GM12891 (cell line): Measurements from ENCODE around the gene TMEM190.

ENCODE experiments used
- DNase-seq: peaks from one replicate; pipeline ENCODE4 v3.0.0; 2011; ENCODE audit warnings: low spot score; ENCODE audit not compliant: insufficient read length
- FAIRE-seq: peaks from 2 replicates; lab custom pipeline; 2011; peaks lifted over from hg19 to GRCh38; lab: Jason Lieb, UNC
- PAX5 ChIP-seq: IDR thresholded peaks from 2 replicates; pipeline ENCODE4 v1.6.1; 2011; ENCODE audit warnings: low read length, moderate library complexity, mild to moderate bottlenecking; ENCODE audit not compliant: insufficient read depth, severe bottlenecking
- POLR2A ChIP-seq: IDR thresholded peaks from 2 replicates; pipeline ENCODE4 v1.6.1; 2011; ENCODE audit warnings: low read depth, low read length, control low read depth
- POLR2AphosphoS5 ChIP-seq: IDR thresholded peaks from 2 replicates; pipeline ENCODE4 v1.6.1; 2011; ENCODE audit warnings: low read depth, low read length, control low read depth
- POU2F2 ChIP-seq: IDR thresholded peaks from 2 replicates; pipeline ENCODE4 v1.6.1; 2011; ENCODE audit warnings: low read depth, mild to moderate bottlenecking, control low read depth, low read length, moderate library complexity
- SPI1 ChIP-seq: IDR thresholded peaks from 2 replicates; pipeline ENCODE4 v1.6.1; 2011; ENCODE audit warnings: low read depth, low read length, control low read depth
- TAF1 ChIP-seq: IDR thresholded peaks from 2 replicates; pipeline ENCODE4 v1.6.1; 2011; ENCODE audit warnings: low read depth, low read length, control low read depth

TMEM190 gene

GRCh38 chr19:55341595-55342531 lies 34.8 kb upstream of the TMEM190 start:
- no peak for DNase-seq
- TF ChIP-seq PAX5: no peak
- no peak for TF ChIP-seq SPI1
- TF ChIP-seq TAF1: no peak
- no peak for TF ChIP-seq POU2F2
- no peak for TF ChIP-seq POLR2AphosphoS5
- no peak for TF ChIP-seq POLR2A
- peak; percentile 69 for FAIRE-seq

- no peak for TF ChIP-seq SPI1
- TF ChIP-seq POU2F2: no peak
- TF ChIP-seq TAF1: no peak
- no peak for TF ChIP-seq POLR2A
- no peak for TF ChIP-seq PAX5
- TF ChIP-seq POLR2AphosphoS5: no peak
- DNase-seq: no peak
These were observed 32.2 kb upstream of the TMEM190 start for GRCh38 chr19:55344444-55344843.

GRCh38 chr19:55345101-55345817 lies 31.4 kb upstream of the TMEM190 start:
- no peak for DNase-seq
- TF ChIP-seq SPI1: no peak
- no peak for TF ChIP-seq PAX5
- TF ChIP-seq POLR2A: no peak
- TF ChIP-seq TAF1: no peak
- TF ChIP-seq POU2F2: no peak
- no peak for TF ChIP-seq POLR2AphosphoS5
- FAIRE-seq: no peak

More at GRCh38 chr19:55344444-55344843, 32.2 kb upstream of the TMEM190 start:
- FAIRE-seq: no peak

- no peak for TF ChIP-seq SPI1
- no peak for TF ChIP-seq POLR2AphosphoS5
- no peak for TF ChIP-seq PAX5
- no peak for TF ChIP-seq TAF1
- no peak for TF ChIP-seq POU2F2
- no peak for TF ChIP-seq POLR2A
- FAIRE-seq: no peak
- no peak for DNase-seq
These were observed 30.6 kb upstream of the TMEM190 start for GRCh38 chr19:55345818-55346724.

- DNase-seq (no peak), FAIRE-seq (no peak)
- no peak for TF ChIP-seq POU2F2
These were observed 29.7 kb upstream of the TMEM190 start for GRCh38 chr19:55346725-55347441.

- TF ChIP-seq POLR2A: no peak
- no peak for TF ChIP-seq SPI1
- TF ChIP-seq POU2F2: no peak
- no peak for TF ChIP-seq POLR2AphosphoS5
- TF ChIP-seq TAF1: no peak
- no peak for TF ChIP-seq PAX5
- no peak for DNase-seq
- FAIRE-seq: no peak
These were observed 29.1 kb upstream of the TMEM190 start for GRCh38 chr19:55347442-55348009.

- TF ChIP-seq SPI1 (no peak), POLR2A (no peak), TAF1 (no peak), POU2F2 (no peak), POLR2AphosphoS5 (no peak), PAX5 (no peak)
- FAIRE-seq (no peak), DNase-seq (no peak)
These were observed 28.1 kb upstream of the TMEM190 start for GRCh38 chr19:55348317-55349034.
